Cardiac fibroblast (primary cell): Measurements from ENCODE around the gene GMCL1.

Experiments
- DNase-seq, 2 donors: peaks; one replicate each; pipeline versions ENCODE4 v3.0.0 to v3.0.0-alpha.2; 2010; ENCODE audit warnings: low read depth in 2 of 2
- H3K4me3 ChIP-seq, 2 donors: replicated peaks in 1 of 2; 1 replicate in 1 of 2; 2 replicates in 1 of 2; pipeline ENCODE4 v1.5.1; 2011; ENCODE audit warnings: low read depth in 2 of 2, low read length in 2 of 2, mild to moderate bottlenecking in 2 of 2, moderate library complexity in 1 of 2
- TF ChIP-seq, protein P1 (sequence below): IDR thresholded peaks from one replicate; pipeline ENCODE4 v1.5.1; 2011; ENCODE audit warnings: low read depth, mild to moderate bottlenecking, low read length, inconsistent platforms

The GMCL1 gene

DNA sequence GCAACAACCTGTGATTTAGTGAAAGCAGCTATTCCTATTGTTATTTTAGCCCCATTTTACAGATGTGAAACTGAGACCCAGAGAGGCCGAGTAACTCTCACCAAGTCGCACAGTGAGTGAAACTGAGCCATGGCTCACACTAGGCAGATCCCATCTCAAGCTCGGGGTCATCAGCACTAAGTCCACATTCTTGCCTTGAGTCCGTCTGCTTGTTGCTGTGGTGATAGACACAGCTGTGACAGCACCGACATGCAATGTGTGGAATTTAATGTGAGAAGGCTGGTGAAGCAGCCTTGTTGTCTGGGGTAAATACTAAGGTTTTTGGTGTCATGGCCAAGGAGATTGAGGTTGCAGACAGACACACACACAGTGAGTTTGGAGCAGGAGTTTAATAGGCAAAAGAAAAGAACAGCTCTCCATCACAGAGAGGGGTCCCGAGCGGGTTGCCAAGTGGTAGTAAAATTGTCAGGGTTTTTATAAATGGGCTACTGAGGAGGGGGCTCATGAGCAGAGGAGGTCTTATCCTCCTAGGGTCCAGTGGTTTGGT, 40.2 kb upstream of the GMCL1 start:
- no peak overlapping the region for H3K4me3 ChIP-seq
- DNase-seq, result peak; percentile 79 to 93
- TF ChIP-seq, protein P1, sequence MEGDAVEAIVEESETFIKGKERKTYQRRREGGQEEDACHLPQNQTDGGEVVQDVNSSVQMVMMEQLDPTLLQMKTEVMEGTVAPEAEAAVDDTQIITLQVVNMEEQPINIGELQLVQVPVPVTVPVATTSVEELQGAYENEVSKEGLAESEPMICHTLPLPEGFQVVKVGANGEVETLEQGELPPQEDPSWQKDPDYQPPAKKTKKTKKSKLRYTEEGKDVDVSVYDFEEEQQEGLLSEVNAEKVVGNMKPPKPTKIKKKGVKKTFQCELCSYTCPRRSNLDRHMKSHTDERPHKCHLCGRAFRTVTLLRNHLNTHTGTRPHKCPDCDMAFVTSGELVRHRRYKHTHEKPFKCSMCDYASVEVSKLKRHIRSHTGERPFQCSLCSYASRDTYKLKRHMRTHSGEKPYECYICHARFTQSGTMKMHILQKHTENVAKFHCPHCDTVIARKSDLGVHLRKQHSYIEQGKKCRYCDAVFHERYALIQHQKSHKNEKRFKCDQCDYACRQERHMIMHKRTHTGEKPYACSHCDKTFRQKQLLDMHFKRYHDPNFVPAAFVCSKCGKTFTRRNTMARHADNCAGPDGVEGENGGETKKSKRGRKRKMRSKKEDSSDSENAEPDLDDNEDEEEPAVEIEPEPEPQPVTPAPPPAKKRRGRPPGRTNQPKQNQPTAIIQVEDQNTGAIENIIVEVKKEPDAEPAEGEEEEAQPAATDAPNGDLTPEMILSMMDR, result no peak

DNA sequence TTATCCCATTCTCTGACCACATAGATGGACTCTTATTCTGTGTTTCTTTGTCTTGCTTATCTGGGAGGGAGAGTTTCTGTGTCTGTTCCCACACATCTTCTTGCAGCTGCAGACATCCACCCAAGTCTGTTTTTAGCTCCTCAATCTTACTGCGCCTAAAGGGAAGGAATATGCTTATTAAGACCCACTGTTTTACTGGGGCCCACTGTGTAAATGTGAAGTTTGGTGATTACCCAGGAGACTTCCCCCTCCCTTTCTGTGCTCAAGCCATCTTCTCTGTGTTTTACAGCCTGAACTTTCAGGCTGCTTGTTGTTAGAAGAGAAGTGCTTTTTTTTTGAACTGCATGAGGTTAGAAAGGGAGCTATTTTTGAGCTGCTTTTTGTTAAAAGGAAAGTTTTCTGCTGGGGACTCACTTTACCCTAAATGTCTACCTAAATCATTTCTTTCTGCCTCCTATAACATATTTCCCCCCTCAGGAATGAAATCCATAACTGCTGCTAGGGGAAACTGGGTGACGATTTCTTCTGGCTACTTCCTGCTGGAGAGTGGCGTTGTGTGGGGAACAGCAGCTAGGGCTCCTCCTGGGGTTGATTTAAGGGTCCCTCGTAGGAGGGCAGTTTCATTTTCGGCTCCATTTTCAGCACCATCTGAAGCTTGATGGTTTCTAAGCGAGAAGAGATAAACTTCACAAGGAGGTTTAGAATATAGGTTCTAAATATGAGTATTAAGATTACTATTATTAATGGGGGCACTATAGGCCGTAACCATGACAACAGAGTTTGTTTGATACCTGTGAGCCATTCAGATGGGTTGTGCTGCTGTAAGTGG, 39.5 kb upstream of the GMCL1 start:
- DNase-seq, result peak; percentile 31 to 42
- TF ChIP-seq, protein P1, result no peak
- no peak overlapping the region for H3K4me3 ChIP-seq

DNA sequence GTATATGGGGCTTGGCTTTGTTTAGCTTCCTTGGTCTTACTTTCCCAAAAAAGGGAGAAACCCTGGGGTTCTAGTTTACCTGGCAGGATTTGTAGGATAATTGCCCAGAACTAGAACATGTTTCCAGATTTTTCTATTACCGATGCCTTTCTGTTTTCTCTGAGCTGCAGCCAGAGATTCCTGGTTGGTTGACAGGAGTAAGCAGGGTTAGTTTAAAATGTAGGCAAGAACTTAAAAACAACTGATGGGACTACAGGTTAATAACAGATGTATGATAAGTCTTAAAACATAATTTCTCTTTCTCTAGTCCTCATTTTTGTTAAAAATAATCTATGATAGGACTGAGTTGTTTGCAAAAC, 38.9 kb upstream of the GMCL1 start:
- TF ChIP-seq, protein P1, result no peak
- no peak overlapping the region for H3K4me3 ChIP-seq
- DNase-seq, result no peak

GRCh38 chr2:69791045-69791444, 38.4 kb upstream of the GMCL1 start:
- H3K4me3 ChIP-seq, result no peak overlapping the region
- peak; percentile 69 to 79 for DNase-seq
- TF ChIP-seq, protein P1, result no peak

GRCh38 chr2:69796174-69796573, 33.3 kb upstream of the GMCL1 start:
- TF ChIP-seq, protein P1, result no peak
- H3K4me3 ChIP-seq, result no peak overlapping the region
- no peak for DNase-seq

DNA sequence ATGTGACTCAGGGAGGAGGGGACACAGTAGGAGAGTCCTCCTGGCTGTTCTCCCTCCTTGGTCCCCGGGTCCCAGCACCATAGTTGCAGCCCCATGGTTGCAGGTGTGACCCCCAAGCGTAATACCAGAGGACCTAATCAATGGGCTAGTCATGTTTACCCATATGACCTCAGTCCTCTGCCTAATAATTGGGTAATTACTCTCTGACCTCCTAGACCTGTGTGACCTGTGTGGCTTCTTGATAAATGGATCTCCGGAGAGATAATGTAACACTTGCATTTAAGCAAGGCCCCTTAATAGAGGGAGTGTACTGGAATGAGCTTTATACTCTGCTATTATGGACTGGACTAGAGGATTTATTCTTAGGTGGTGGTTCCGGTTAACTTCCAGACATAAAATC, 32.2 kb upstream of the GMCL1 start:
- DNase-seq, result no peak
- no peak overlapping the region for H3K4me3 ChIP-seq
- TF ChIP-seq, protein P1, result no peak
